ENCODE results near the gene FAM53B.

FAM53B gene

DNA sequence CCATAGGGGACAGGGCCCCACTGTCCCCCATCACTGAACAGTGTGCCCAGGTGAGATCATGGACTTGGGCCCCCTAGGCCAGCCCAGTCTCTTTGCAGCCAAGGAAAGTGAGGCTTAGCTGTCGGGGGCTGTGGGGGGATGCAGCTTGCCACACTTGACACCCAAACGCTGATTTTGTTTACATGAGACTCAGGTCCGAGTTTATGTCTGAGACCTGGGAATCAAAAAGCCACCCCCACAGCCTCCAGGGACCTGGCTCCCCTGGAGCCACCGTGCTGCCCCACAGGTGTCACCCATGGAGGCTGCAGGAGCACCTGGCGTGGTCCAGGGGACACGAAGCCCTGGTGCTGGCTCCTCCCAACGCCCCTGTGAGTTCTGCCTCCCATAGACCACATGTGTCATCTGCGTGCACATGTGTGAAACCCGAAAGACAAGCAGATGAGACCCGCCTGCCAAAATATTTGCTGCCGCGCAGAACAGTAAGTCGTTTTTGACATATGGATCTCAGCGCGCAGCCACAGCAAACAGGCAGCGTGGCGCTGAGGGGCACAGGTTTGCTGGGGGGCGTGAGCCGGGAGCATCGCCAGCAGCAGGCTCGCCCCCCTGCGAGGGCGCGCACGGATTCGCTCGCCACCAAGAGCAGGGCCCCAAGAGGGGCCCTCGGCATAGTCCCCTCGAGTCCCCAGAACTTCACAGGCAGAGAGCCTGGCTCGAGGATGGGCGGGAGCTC lies 170.3 kb downstream of the FAM53B start:
- DNase-seq, result no peak

DNA sequence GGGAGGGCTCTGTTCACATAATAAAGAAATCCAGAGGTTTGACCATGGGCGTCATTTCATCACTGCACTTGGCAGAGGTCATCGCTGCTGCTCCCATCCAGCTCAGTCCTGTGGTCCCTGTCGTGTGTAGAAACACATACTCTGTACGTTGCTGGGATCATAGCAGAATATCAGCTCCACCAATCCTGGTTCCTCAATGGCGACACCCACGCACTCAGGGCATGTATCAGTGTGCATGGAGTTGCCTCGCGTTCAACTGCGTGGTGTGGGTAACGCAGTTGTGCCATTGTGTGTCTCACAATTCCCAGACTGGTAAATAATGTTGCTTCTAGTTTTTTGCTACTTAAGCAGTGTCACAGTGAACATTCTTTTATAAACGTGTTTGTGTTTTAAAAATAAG lies 171.4 kb downstream of the FAM53B start:
- DNase-seq, result no peak

DNA sequence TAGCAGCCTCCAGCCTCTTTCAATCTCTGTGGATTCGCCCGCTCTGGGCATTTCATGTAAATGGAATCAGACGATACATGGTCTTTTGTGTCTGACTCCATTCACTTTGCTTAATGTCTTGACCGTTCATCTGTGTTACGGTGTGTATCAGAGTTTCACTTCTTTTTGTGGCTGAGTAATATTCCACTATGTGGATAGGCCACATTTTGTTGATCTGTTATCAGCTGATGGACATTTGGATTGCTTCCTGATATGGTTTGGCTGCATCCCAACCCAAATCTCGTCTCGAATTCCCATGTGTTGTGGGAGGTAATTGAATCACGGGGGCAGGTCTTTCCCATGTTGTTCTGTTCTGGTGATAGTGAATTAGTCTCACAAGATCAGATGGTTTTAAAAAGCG lies 173.5 kb downstream of the FAM53B start:
- no peak for DNase-seq

DNA sequence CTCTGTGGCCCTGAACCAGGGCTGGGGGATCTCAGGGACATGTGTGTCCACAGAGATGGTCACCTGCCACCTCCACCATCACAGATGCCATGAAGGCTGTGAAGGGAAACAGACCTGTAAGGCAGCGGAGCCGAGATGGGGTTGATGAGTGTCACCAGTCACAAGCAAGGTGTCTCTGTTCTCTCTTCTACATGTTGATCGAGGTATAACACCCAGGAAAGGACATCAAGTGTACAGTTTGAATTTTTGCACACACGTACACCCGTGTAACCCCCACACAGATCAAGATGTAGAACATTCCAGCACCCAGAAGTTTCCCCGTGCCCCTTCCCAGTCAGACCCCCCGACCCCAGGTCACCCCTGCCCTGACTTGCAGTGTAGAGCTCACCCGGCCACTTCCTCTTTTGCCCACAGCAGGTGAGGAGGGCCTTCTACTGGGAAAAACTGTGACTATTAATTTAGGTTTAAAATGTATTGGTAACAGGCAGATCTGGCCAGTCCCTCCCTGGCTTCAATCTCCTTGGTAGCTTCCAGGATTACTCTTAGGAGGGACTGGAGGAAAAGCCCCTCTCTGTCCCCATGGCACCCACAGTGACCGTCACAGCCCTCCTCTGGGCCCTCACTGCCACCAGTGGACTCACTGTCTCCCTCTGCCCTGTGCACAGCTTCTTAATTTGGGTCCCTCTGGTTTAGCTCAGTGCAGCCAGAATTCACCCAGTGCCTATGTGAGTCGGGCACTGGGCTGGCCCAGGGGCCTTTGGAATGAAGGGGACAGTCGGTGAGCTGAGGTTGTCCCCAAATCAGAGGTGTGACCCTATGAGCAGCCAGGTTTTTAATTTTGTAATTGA lies 174.3 kb downstream of the FAM53B start:
- no peak for DNase-seq
